CD4-positive, alpha-beta T cell treated with Interleukin-15 for 4 hours (primary cell): ENCODE measurements around the gene RNU2-63P.
"Not testable (repeated sequence)": the region's sequence is repeated elsewhere in the genome, so short reads cannot be mapped to it uniquely, and the experiment has no call there.

Experiments used
- DNase-seq: peaks from one replicate; pipeline ENCODE4 v3.0.0-alpha.2; 2020; ENCODE audit warnings: low spot score

RNU2-63P gene

DNA sequence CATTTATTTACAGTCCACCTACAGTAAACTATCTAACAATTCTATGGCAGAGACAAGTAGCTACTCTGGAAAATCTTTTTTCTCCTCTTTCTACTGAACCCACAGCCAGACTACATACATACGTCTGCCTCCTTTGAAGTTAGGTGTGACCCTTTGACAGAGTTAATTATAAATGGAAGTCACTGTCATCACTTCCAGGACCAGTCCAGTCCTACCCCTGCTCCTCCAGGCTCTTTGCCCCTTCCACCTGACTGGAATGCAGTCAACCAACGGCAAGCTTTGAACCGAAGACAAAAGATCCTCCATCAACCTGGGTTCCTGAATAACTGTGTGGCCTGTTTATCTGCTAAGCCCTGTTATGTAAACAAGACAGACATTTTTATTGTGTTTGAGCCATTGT is 35.2 kb downstream of the RNU2-63P start:
- DNase-seq: not testable (repeated sequence)

DNA sequence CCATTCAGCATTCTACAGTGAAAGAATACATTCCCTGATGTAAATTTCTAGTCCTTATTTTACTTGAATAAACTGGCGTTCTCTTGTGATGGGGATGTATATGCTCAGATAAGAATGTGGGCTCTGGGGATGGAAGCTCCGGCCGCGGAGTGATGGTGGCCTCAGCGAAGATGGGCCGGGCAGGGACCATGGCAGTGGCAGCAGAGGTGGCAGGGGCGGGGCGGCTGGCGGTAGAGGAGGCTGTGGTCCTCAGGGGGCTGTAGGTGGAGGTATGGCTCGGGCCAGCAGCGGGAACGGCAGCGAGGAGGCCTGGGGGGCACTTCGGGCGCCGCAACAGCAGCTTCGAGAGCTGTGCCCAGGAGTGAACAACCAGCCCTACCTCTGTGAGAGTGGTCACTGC is 44.0 kb downstream of the RNU2-63P start:
- not testable (repeated sequence) for DNase-seq
